Fibroblast of peridontal ligament (primary cell): ENCODE measurements around the gene ARHGEF3.
A peak's percentile ranks its signal among the peaks of the same experiment; 100 is the strongest.

Experiments
- DNase-seq: peaks from one replicate; pipeline ENCODE4 v3.0.0-alpha.2; 2010; ENCODE audit errors: extremely low read depth

ARHGEF3 gene, protein sequence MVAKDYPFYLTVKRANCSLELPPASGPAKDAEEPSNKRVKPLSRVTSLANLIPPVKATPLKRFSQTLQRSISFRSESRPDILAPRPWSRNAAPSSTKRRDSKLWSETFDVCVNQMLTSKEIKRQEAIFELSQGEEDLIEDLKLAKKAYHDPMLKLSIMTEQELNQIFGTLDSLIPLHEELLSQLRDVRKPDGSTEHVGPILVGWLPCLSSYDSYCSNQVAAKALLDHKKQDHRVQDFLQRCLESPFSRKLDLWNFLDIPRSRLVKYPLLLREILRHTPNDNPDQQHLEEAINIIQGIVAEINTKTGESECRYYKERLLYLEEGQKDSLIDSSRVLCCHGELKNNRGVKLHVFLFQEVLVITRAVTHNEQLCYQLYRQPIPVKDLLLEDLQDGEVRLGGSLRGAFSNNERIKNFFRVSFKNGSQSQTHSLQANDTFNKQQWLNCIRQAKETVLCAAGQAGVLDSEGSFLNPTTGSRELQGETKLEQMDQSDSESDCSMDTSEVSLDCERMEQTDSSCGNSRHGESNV

DNA sequence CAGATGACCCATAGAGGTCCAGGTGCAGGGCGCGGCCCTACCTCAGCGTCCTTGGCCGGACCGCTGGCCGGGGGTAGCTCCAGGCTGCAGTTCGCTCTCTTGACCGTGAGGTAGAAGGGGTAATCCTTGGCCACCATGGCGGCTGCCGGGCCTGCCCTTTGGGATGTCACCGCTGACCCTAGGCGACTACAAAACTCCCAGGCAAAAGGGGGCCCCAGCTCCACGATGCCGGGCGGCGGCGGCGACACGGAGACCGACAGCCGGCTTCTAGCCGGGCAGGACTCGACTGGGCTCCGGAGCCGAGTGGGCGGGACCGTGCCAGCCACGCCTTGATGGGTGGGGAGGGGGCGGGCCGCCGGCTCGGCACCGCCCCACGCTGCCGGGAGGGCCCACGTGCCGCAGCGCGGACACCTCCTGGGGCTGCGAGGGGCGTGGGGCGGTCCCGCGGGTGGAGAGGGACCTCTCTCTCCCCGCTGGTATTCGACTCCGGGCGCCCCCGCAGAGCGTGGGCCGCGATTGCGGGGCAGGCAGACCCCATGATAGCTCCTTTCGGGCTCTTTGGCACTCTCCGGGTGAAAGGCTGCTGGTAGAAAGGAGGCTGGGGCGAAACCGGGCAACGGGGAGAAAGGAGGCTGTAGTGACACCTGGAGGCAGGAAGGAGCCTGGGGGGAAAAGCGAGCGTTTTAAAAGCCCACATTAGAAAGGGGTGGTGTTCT, at the start of gene ARHGEF3:
Gene ARHGEF3, minus strand, starts transcription at position 288 of the 716 bp plus-strand sequence. Its CDS starts 151 bp downstream, at position 137.
- peak; percentile 36 for DNase-seq

DNA sequence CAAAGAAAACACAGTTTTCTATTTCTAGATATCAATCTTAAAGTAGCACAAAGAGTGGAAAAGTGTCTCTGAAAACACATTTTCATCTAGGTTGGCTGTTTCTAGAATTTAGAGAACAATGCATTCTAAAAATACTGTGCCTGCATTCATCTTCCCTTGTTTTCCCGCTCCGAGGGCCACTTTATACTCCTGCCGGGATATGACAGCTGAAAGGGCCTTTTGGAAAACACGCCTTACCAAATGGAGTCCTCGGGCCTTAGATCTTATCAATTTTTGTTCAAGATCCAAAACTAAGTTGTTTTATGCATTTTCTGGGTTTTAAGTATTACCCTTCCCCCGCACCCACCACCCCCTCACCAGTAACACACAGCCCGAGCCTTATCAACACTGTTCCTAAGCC, 47.9 kb upstream of the ARHGEF3 start:
- no peak for DNase-seq

DNA sequence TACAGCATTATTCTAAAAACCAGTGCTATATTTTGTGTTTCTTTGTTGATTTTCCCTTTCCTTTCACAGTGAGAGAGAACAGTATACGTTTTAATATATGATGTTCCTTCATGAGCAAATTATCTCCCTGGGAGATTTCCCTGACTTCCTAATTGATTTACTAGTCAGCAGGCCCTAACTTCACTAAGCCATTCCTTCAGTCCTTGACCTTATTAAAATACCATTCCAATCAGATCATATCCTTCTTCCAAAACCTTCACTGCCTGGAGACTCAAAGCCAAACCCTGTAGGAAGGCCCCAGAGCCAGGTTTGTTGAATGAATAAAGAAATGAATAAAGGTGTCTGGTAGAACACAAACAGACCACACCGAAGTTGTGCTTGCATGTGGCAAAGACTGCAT, 43.8 kb upstream of the ARHGEF3 start:
- no peak for DNase-seq

DNA sequence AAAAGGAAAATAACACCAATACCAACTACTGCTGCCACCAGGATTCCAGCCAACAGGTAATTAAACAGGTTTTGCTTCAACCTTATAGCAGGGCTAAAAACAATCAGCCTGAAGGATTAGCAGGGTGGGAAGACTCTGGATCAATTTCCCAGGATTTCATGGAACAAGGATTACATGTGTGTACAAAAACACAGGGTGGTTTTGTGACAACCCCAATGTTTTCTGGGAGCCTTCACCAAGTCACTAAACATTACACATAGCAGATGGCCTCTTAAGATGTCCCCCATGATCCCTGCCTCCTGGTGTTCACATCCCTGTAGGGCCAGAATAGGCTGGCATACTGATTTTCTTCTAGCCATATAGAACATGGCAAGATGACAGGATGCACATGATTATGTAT, 42.8 kb upstream of the ARHGEF3 start:
- DNase-seq: no peak

DNA sequence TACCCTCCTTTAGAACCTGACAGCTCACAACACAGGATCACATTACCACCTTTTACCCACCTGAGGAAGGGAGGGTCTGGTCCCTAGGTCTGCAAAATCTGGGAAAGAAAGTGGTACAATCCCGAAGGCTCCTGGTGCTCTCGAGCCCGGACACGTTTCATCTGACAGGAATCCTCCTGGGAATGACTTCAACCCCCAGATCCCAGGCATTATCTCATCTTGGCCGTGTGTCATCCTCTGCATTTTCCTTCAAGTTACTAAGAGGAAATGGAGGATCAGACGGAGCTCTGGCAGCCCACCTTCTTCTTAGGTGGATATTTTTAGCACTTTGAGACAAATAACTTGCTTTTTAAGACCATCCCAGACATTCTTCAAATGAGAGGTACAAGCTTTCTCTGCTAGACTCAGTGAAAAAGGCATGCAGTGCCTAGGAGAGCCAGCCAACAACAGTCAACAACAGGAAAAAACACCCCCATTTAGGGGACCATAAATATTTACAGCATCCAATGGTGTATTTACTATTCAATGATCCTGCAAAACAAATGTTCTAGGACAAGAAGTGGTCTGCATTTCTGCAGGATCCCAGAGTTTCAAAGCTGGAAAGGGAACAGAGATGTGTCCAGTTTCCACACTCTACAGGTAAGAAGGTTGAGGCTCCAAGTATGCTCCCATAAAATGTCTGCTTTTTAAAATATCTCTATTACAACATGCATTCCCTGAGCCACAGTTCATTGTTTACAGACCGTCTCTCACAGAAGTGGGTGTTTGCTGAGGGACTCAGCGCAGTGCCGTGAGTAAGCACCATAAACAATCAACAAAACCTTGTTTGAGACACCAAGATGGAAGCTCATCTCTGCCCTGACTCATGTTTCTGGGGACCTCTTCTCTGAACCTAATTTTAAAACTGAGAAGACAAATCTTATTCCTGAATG, 38.3 kb upstream of the ARHGEF3 start:
- DNase-seq: no peak

DNA sequence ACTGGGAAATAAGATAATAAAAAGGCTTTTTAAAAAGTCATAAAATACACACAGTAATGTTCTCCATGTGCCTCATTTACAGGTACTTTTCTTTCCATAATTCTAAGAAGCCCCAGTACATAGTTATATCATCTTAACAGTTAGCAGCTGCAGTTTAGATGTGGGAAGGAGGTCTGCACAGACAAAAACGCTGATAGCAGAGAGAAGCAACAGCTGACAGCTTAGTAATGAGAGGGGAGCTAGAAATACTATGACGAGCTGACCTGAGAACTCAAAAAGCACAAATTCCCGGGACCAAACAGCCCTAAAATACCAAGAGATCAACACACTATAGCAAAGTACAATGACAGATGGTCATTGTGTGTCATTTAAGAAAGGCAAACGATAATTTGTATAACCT, 36.7 kb upstream of the ARHGEF3 start:
- DNase-seq: no peak

DNA sequence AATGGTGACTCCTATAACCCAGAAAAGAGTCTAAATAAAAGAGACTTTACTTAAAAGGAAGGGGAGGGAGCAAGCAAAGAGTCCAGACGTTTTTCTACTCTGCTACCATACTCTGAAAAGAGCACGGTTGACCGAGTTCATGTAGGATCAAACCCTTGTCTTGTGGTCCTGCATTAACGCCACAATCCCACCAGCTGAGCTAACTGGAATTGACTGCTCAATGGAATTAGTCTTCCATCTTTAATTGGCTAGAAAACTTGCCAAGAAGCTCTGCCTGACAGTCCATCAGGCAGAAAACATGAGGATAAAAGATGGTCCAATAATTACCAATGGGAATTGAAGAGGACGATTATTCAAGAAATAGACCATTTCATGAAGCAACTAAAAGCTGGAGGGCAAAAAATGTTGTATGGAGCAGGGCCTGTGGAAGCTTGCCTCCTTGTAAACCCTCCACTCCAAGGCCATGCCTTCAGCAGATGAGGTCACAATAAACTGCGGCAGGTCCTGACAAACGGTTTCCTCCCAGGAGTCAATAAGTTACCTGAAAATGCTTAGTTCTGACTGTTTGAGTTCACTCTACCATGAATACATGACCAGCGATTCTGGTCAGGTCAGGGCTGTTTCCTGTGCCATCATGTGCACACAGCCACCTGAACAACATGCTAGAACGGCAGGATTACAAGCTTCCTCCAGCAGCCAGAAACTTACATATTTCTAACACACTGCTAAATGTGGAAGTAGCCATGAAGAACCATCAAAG, 35.6 kb upstream of the ARHGEF3 start:
- DNase-seq: no peak

DNA sequence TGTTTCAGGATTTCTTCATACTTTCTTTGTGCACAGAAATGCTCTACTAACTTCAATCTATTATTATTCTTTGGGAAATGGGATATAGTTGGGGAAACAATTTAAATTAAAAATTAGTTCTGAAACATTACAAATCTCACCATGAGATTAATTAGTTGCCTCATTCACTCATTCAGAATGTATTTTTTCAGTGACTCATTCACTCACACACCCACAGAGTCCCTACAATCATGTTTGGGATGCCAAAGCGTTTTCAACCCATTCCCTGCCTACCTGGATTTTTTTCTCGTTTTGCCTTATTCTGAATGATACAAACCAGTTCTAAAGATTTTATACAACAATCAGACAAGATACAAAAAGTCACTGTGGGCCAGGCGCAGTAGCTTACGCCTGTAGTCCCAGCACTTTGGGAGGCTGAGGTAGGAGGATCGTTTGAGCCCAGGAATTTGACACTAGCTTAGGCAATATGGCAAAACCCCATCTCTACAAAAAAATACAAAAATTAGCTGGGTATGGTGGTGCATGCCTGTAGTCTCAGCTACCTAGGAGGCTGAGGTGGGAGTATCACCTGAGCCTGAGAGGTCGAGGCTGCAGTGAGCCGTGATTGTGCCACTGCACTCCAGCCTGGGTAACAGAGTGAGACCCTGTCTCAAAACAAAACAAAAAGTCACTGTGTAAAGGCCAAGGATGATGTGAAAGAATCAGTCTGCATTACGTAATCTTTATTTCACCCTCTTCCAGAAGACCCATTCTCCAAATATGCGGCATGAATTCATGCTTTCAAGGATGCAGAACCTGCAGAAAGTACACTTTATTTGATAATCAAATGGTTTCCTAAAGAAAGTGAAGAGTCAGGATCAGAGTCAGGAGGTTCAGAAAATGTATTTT, 34.8 kb upstream of the ARHGEF3 start:
- DNase-seq: no peak

DNA sequence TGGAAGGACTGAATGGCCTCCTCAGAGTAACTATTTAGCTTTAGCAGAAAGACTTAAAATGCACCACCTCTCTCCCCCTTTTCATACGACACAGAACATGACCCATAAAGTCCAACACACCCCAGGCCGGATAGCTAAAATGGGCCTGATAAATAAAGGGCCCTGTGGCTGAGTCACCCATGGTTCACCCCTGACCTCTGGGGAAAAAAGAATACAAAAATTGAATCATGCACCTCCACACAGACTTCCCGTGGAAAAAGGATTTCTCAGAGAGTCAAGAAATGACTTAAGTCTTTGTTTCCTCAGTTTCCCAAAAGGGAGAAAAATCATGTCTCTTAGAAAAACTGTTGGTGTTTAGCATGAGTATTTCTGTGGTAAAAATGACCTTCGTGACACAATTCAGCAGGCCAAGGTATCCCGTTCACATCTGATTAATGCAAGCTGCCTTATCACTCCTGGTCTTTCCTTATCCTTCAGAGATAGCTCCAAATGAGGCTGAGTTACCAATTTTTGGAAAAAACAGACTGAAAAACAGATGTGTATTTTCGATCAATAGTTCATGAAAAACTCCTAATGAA, 34.0 kb upstream of the ARHGEF3 start:
- no peak for DNase-seq

DNA sequence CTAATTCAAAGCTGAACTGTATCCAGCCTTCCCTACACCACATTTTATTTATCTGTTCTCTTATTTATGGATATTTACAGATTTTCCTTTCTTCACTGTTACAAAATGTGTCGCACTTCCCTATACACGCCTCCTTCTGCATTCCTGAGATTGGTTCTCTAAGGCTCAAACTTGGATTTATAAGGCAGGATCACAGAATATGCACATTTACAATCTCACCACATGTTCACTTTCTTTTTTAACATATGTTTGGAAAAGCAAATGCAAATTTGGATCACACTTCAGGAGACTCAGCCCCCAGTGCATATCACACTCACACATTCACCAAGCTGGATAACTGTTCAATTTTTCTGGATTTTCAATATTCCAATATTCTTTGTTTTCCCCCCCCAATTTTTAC, 31.8 kb upstream of the ARHGEF3 start:
- DNase-seq: no peak

DNA sequence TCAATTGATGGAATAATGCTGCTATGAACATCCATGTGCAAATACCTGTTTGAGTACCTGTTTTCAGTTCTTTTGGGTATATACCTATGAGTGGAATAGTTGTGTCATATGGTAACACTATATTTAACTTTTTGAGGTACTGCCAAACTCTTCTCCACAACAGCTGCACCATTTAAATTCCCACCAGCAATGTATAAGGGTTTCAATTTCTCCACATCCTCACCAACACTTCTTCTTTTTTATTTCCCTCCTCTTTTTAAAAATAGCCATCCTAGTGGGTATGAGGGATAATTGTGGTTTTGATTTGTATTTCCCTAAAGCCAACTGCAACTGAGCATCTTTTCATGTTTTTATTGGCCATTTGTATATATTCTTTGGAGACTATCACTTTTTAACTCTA, 31.3 kb upstream of the ARHGEF3 start:
- no peak for DNase-seq

DNA sequence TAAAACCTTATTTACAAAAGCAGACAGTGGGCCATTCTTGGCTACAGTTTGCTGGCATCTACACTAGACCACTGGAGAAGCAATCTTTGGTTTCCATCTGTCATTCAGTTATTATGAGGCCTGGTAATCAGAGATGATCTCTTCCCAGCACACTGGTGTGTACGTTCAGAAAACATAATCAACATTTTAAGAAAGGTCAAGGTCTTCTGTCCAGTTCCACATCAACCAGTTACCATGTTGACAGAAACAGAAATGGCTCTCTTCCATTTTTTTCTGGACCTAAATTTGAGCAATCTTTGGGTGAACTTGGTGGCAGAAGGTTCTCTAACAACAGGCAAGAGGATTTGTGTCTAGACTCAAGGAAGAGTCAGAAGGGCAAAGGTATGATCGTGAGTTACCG, 29.8 kb upstream of the ARHGEF3 start:
- no peak for DNase-seq

DNA sequence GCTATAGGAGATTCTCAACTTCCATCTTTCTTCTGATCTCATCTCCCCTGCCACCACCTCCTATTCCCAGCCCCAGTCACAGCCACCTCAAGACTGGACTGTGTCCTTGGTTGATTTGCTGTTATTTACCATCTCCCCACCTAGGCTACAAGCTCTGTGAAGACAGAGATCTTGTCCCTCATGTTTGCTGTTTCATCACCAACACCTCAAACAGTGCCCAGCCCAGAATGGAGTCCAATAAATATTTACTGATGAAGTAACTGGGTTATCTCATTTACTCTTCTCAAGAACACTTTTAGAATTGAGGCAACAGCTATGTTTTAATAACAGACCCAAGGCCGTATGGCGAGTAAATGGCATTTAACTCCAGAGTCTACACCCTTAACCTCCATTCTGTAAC, 29.1 kb upstream of the ARHGEF3 start:
- no peak for DNase-seq

DNA sequence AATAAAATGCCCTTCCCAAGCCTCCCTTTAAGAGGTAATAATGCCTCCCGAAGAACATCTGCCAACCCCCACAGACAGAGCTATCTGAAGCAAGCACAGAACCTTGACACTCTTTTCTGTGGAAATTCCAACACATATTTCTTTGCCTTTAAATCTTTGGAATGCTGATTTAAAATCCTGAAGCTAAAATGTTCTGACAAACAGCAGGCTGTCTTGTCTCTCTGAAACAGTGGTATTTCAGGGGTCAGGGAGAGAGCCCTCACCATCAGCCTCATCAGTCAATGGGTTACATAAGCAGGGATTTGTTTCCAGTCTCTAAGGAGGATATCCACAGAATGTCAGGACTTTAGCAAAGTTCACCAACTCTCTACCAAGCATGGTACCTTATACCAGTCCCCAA, 27.8 kb upstream of the ARHGEF3 start:
- no peak for DNase-seq

DNA sequence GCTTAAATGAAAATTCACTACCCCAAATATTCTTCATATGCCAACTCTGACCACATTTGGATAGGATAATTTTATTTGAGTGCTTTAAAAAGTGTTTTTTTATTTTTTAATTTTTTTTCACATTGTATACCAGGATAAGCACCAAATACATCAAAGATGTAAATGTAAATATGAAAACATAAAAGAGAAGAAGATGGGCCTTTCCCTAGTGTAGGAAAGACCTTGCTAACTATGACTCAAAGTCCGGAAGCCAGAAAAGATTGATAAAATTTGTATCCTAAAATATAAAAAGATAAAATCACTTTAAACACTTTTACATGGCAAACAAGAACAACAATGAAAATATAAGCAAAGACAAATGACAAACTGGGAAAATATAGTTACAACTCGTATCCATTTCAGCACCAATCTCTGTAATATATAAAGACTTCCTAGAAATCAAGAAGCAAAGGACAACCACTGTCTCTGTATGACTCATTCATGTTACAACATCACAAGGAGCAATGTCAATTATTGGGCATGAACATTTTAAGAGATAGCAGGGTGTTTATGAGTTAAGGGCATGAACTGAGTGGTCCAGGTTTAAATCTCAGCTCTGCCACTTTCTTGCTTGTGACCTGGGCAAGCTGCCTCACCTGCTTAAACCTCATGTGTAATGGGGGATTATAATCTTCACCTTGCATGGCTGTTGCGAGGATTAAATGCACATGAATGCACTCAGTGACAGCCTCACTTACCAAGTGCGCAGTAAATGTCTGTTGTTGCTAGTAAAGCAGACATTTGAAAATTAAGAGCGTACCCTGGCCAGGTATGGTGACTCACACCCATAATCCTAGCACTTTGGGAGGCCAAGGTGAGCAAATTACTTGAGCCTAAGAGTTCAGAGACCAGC, 25.3 kb upstream of the ARHGEF3 start:
- no peak for DNase-seq

DNA sequence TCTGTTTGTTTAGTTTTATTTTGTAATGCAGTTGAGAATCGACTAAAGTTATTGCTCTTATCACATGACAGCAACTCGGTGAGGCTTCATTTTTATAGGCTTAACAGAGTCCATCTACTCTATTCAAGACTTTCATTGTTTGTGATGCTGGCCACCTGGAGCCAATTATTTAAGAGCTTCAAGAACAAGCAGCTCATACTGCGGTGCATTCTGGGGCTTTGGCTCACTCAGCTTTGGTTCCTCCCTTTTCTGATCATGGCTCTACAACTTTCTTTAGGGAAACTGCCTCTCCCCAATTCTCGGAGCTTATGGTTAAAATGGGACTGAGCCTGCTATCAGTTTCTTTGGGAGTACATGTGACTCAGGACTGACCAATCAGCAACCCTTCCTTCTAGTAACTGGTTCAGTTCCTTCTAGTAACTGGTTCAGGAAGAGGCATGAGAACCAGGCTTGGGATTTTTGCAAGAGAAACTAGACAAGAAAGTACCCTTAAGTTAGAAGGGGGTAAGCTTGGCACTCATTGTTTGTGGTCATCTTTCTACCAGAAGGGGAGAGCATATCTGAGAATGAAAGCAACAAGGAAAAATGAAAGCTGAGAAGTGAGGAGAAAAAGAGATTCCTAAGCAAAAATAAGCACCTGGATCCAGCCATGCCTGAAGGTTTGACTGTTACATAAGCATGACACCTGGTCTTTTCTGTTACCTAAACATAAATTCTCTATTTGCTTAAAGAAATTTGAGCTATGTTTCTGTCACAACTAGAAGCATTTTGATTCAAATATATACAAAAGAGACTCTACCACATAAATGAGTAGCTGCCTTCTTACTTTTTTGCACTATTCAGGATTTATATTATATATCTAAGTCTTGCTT, 24.1 kb upstream of the ARHGEF3 start:
- peak; percentile 43 for DNase-seq

DNA sequence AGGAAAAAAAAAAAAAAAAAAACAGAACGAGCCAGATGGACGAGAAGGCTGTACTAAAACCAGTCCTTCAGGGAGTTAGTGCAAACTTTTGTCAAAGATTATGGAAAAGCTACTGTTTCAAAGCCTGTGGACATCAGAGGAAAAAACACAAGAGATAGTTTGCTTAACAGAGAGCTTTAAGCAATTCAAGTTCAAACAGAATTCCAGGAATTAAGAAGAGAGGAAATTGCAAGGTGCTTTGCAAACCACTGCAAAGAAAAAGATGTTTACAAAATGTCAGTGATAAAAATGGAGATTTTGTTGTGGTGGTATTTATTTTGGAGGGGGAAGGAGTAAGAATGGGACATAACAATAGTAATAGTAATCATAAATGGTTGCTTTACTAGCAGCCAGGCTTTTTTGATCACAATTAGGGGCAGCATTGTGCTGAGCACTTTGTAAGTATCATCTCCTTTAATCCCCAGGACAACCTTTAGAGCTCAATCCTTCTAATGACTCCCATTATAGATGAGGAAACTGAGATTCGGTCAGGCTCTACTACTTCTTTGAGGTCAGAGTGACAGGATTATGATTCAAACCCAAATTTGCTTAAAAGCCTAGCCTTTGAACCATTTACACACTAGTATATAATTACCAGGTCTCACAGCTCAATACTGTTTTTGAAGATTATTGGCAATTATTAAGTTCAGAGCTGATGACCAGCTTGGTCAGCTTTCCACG, 22.4 kb upstream of the ARHGEF3 start:
- DNase-seq: no peak
